ENCODE measurements around the gene ZFP90.

The ZFP90 gene

GRCh38 chr16:68529608-68529930 is 9.5 kb upstream of the ZFP90 start:
- Histone ChIP-seq H3K23ac (ENCODE audit: low read length) (no peak overlapping the region), H3K14ac (ENCODE audit: low read length) (no peak overlapping the region), H3K36me3 (ENCODE audit: control insufficient read depth in 1 of 2, insufficient read depth in 2 of 2, low read length in 2 of 2) (no peaks in the 10 kb centered on the region), H3K79me1 (ENCODE audit: low read length) (peaks cover 6% of the 10 kb centered on the region), H3K4me3 (ENCODE audit: low read depth, low read length) (peak overlapping the region; percentile 79), H3K27me3 (ENCODE audit: insufficient read depth, low read length) (no peaks in the 10 kb centered on the region), H2BK12ac (ENCODE audit: low read length) (no peak overlapping the region), H3K79me2 (ENCODE audit: control insufficient read depth, insufficient read depth, low read length, poor library complexity) (no peaks in the 10 kb centered on the region), H4K91ac (ENCODE audit: low read depth, low read length) (no peak overlapping the region), H2AFZ (ENCODE audit: insufficient read depth, low read length, poor library complexity) (peak overlapping the region; percentile 32), H3K4me2 (ENCODE audit: low read length) (peak overlapping the region; percentile 87), H2BK120ac (ENCODE audit: insufficient read depth, low read length, poor library complexity) (no peak overlapping the region), H3K18ac (ENCODE audit: low read length) (no peak overlapping the region), H3K4ac (ENCODE audit: low read depth, low read length) (no peak overlapping the region), H2BK5ac (ENCODE audit: low read depth, low read length, poor library complexity) (no peak overlapping the region), H3K9ac (ENCODE audit: low read length) (no peak overlapping the region), H3K27ac (ENCODE audit: low read depth, low read length) (no peak overlapping the region), H3K9me3 (ENCODE audit: insufficient read depth, low read depth, low read length) (no peaks in the 10 kb centered on the region), H4K8ac (ENCODE audit: low read depth, low read length) (peak overlapping the region; percentile 68), H2AK5ac (ENCODE audit: low read length) (no peak overlapping the region), H4K12ac (ENCODE audit: low read depth, low read length) (no peak overlapping the region), H3K4me1 (ENCODE audit: control insufficient read depth in 1 of 2, insufficient read depth in 2 of 2, low read length in 2 of 2) (peaks cover 9 to 12% of the 10 kb centered on the region in 2 experiments)
- DNase-seq, result no peak
- WGBS (ENCODE audit: extremely low coverage, insufficient coverage, insufficient read length), result no CpG with 5 or more reads among the region's 13 CpGs

GRCh38 chr16:68529931-68530701 is 9.0 kb upstream of the ZFP90 start:
- peak overlapping the region; percentile 79 for H3K14ac ChIP-seq (ENCODE audit: low read length)
- no peak overlapping the region for H2BK120ac ChIP-seq (ENCODE audit: insufficient read depth, low read length, poor library complexity)
- peak overlapping the region; percentile 63 for H3K18ac ChIP-seq (ENCODE audit: low read length)
- no CpG with 5 or more reads among the region's 56 CpGs for WGBS (ENCODE audit: extremely low coverage, insufficient coverage, insufficient read length)
- no peak overlapping the region for H3K9ac ChIP-seq (ENCODE audit: low read length)
- peak; percentile 70 to 77 for DNase-seq
- peak overlapping the region; percentile 39 for H4K91ac ChIP-seq (ENCODE audit: low read depth, low read length)
- no peaks in the 10 kb centered on the region for H3K9me3 ChIP-seq (ENCODE audit: insufficient read depth, low read depth, low read length)
- peaks cover 6% of the 10 kb centered on the region for H3K79me1 ChIP-seq (ENCODE audit: low read length)
- H3K27me3 ChIP-seq (ENCODE audit: insufficient read depth, low read length), result no peaks in the 10 kb centered on the region
- no peaks in the 10 kb centered on the region for H3K36me3 ChIP-seq (ENCODE audit: control insufficient read depth in 1 of 2, insufficient read depth in 2 of 2, low read length in 2 of 2)
- no peak overlapping the region for H2AK5ac ChIP-seq (ENCODE audit: low read length)
- H3K4ac ChIP-seq (ENCODE audit: low read depth, low read length), result peak overlapping the region; percentile 12
- no peak overlapping the region for H2BK12ac ChIP-seq (ENCODE audit: low read length)
- peak overlapping the region; percentile 79 for H3K4me3 ChIP-seq (ENCODE audit: low read depth, low read length)
- no peak overlapping the region for H2BK5ac ChIP-seq (ENCODE audit: low read depth, low read length, poor library complexity)
- peak overlapping the region; percentile 84 for H4K12ac ChIP-seq (ENCODE audit: low read depth, low read length)
- H3K27ac ChIP-seq (ENCODE audit: low read depth, low read length), result no peak overlapping the region
- H3K4me1 ChIP-seq (ENCODE audit: control insufficient read depth in 1 of 2, insufficient read depth in 2 of 2, low read length in 2 of 2), result peaks cover 9 to 12% of the 10 kb centered on the region in 2 experiments
- no peak overlapping the region for H3K23ac ChIP-seq (ENCODE audit: low read length)
- H3K79me2 ChIP-seq (ENCODE audit: control insufficient read depth, insufficient read depth, low read length, poor library complexity), result no peaks in the 10 kb centered on the region
- peak overlapping the region; percentile 88 for H4K8ac ChIP-seq (ENCODE audit: low read depth, low read length)
- peak overlapping the region; percentile 85 for H2AFZ ChIP-seq (ENCODE audit: insufficient read depth, low read length, poor library complexity)
- H3K4me2 ChIP-seq (ENCODE audit: low read length), result peak overlapping the region; percentile 87

GRCh38 chr16:68533937-68534336 is 5.2 kb upstream of the ZFP90 start:
- Histone ChIP-seq H3K27me3 (ENCODE audit: insufficient read depth, low read length) (no peaks in the 10 kb centered on the region), H2AFZ (ENCODE audit: insufficient read depth, low read length, poor library complexity) (no peak overlapping the region), H4K91ac (ENCODE audit: low read depth, low read length) (no peak overlapping the region), H4K12ac (ENCODE audit: low read depth, low read length) (no peak overlapping the region), H3K9ac (ENCODE audit: low read length) (no peak overlapping the region), H2BK120ac (ENCODE audit: insufficient read depth, low read length, poor library complexity) (no peak overlapping the region), H2BK5ac (ENCODE audit: low read depth, low read length, poor library complexity) (no peak overlapping the region), H3K9me3 (ENCODE audit: insufficient read depth, low read depth, low read length) (no peaks in the 10 kb centered on the region), H3K79me1 (ENCODE audit: low read length) (peaks cover 8% of the 10 kb centered on the region), H3K18ac (ENCODE audit: low read length) (no peak overlapping the region), H3K4me3 (ENCODE audit: low read depth, low read length) (no peak overlapping the region), H2BK12ac (ENCODE audit: low read length) (no peak overlapping the region), H3K4me2 (ENCODE audit: low read length) (no peak overlapping the region), H3K23ac (ENCODE audit: low read length) (no peak overlapping the region), H2AK5ac (ENCODE audit: low read length) (no peak overlapping the region), H3K4ac (ENCODE audit: low read depth, low read length) (no peak overlapping the region), H4K8ac (ENCODE audit: low read depth, low read length) (no peak overlapping the region), H3K79me2 (ENCODE audit: control insufficient read depth, insufficient read depth, low read length, poor library complexity) (peaks cover 2% of the 10 kb centered on the region), H3K4me1 (ENCODE audit: control insufficient read depth in 1 of 2, insufficient read depth in 2 of 2, low read length in 2 of 2) (peaks cover 9 to 11% of the 10 kb centered on the region in 2 experiments), H3K27ac (ENCODE audit: low read depth, low read length) (no peak overlapping the region), H3K14ac (ENCODE audit: low read length) (no peak overlapping the region), H3K36me3 (ENCODE audit: control insufficient read depth in 1 of 2, insufficient read depth in 2 of 2, low read length in 2 of 2) (no peaks in the 10 kb centered on the region)
- no CpG with 5 or more reads among the region's 5 CpGs for WGBS (ENCODE audit: extremely low coverage, insufficient coverage, insufficient read length)
- no peak for DNase-seq

- no peaks in the 10 kb centered on the region for H3K36me3 ChIP-seq (ENCODE audit: control insufficient read depth in 1 of 2, insufficient read depth in 2 of 2, low read length in 2 of 2)
- no peak overlapping the region for H3K18ac ChIP-seq (ENCODE audit: low read length)
- no peak overlapping the region for H3K4me2 ChIP-seq (ENCODE audit: low read length)
- peaks cover 8% of the 10 kb centered on the region for H3K79me2 ChIP-seq (ENCODE audit: control insufficient read depth, insufficient read depth, low read length, poor library complexity)
- no peak overlapping the region for H3K23ac ChIP-seq (ENCODE audit: low read length)
- H3K4me3 ChIP-seq (ENCODE audit: low read depth, low read length), result no peak overlapping the region
- H2BK12ac ChIP-seq (ENCODE audit: low read length), result no peak overlapping the region
- no CpG with 5 or more reads among the region's 1 CpG for WGBS (ENCODE audit: extremely low coverage, insufficient coverage, insufficient read length)
- peaks cover 9% of the 10 kb centered on the region for H3K79me1 ChIP-seq (ENCODE audit: low read length)
- H3K27ac ChIP-seq (ENCODE audit: low read depth, low read length), result no peak overlapping the region
- no peaks in the 10 kb centered on the region for H3K9me3 ChIP-seq (ENCODE audit: insufficient read depth, low read depth, low read length)
- no peak overlapping the region for H4K12ac ChIP-seq (ENCODE audit: low read depth, low read length)
- H2BK5ac ChIP-seq (ENCODE audit: low read depth, low read length, poor library complexity), result no peak overlapping the region
- no peak overlapping the region for H3K9ac ChIP-seq (ENCODE audit: low read length)
- H3K27me3 ChIP-seq (ENCODE audit: insufficient read depth, low read length), result no peaks in the 10 kb centered on the region
- no peak for DNase-seq
- H3K14ac ChIP-seq (ENCODE audit: low read length), result no peak overlapping the region
- no peak overlapping the region for H2AK5ac ChIP-seq (ENCODE audit: low read length)
- H3K4ac ChIP-seq (ENCODE audit: low read depth, low read length), result no peak overlapping the region
- no peak overlapping the region for H2BK120ac ChIP-seq (ENCODE audit: insufficient read depth, low read length, poor library complexity)
- H2AFZ ChIP-seq (ENCODE audit: insufficient read depth, low read length, poor library complexity), result no peak overlapping the region
- peaks cover 1 to 8% of the 10 kb centered on the region in 2 experiments for H3K4me1 ChIP-seq (ENCODE audit: control insufficient read depth in 1 of 2, insufficient read depth in 2 of 2, low read length in 2 of 2)
- no peak overlapping the region for H4K91ac ChIP-seq (ENCODE audit: low read depth, low read length)
- no peak overlapping the region for H4K8ac ChIP-seq (ENCODE audit: low read depth, low read length)
Observed at GRCh38 chr16:68535331-68535730, 3.8 kb upstream of the ZFP90 start.
